ENCODE measurements around the gene BCO1.

Gene BCO1

GRCh38 chr16:81321039-81321438, 82.5 kb downstream of the BCO1 start:
- DNase-seq = no peak

- no peak for DNase-seq
Observed at GRCh38 chr16:81321536-81321935, 83.0 kb downstream of the BCO1 start.

- no peak for DNase-seq
Observed at GRCh38 chr16:81324808-81325207, 86.3 kb downstream of the BCO1 start.

GRCh38 chr16:81327011-81327410, 88.5 kb downstream of the BCO1 start:
- DNase-seq = no peak

- DNase-seq = no peak
Observed at GRCh38 chr16:81327447-81328196, 89.1 kb downstream of the BCO1 start.

- DNase-seq = no peak
Observed at GRCh38 chr16:81329947-81330346, 91.5 kb downstream of the BCO1 start.

GRCh38 chr16:81333356-81333755, 94.9 kb downstream of the BCO1 start:
- DNase-seq = no peak

GRCh38 chr16:81335669-81336068, 97.2 kb downstream of the BCO1 start:
- no peak for DNase-seq

- DNase-seq = no peak
Observed at GRCh38 chr16:81337097-81337496, 98.6 kb downstream of the BCO1 start.

Measured in CD4-positive, alpha-beta T cell treated with Interleukin-10 for 1 hour (primary cell).